ELF-1 (cell line): ENCODE results near the gene ARSA.
A peak's percentile ranks its signal among the peaks of the same experiment; 100 is the strongest.

Source experiments
- DNase-seq: peaks from one replicate; pipeline ENCODE4 v3.0.0-alpha.2; 2016; ENCODE audit warnings: low read depth, low spot score

The ARSA gene

GRCh38 chr22:50581031-50581949 lies 46.7 kb downstream of the ARSA start:
- DNase-seq = no peak

GRCh38 chr22:50579752-50580151 lies 48.2 kb downstream of the ARSA start:
- DNase-seq = no peak

GRCh38 chr22:50578776-50579310 lies 49.1 kb downstream of the ARSA start:
- DNase-seq = no peak

- no peak for DNase-seq
Observed at GRCh38 chr22:50577987-50578775, 49.8 kb downstream of the ARSA start, which contains the start of gene CPT1B. CPT1B (minus strand) TSS chr22:50578427; CDS start chr22:50577915, 512 bp downstream.

- DNase-seq = no peak
Observed at GRCh38 chr22:50577697-50577986, 50.3 kb downstream of the ARSA start.

GRCh38 chr22:50576806-50577696 lies 50.9 kb downstream of the ARSA start:
- no peak for DNase-seq

GRCh38 chr22:50576070-50576469 lies 51.9 kb downstream of the ARSA start:
- peak; percentile 73 for DNase-seq

GRCh38 chr22:50575426-50575941 lies 52.5 kb downstream of the ARSA start:
- DNase-seq = no peak
